Sigmoid colon (tissue), 7 donors: Measurements from ENCODE around the gene CNN2. TPM values are rescaled to one million over a fixed set of nuclear protein-coding genes. Genes with fewer than 3 reads are reported as not detected.

ENCODE experiments used
- DNase-seq: peaks from one replicate; pipeline ENCODE4 v3.0.0-alpha.2; 2019
- H3K27ac ChIP-seq, 4 donors: fragments of 200-600 bp; sonication (generic); one replicate each; pipeline ENCODE4 v1.5.1; 2016 to 2019; ENCODE audit warnings: mild to moderate bottlenecking in 1 of 4
- H3K27me3 ChIP-seq, 3 donors: fragments of 200-600 bp; sonication (generic); one replicate each; pipeline ENCODE4 v1.5.1; 2019; ENCODE audit warnings: mild to moderate bottlenecking in 1 of 3
- H3K36me3 ChIP-seq, 4 donors: fragments of 200-600 bp; sonication (generic); one replicate each; pipeline ENCODE4 v1.5.1; 2016 to 2019
- H3K4me1 ChIP-seq, 4 donors: fragments of 200-600 bp; sonication (generic); one replicate each; pipeline ENCODE4 v1.5.1; 2017 to 2019
- H3K4me3 ChIP-seq, 4 donors: fragments of 200-600 bp; sonication (generic); one replicate each; pipeline ENCODE4 v1.5.1; 2017 to 2019; ENCODE audit warnings: mild to moderate bottlenecking in 2 of 4, moderate library complexity in 1 of 4
- H3K9me3 ChIP-seq, 4 donors: fragments of 200-600 bp in 3 of 4; sonication (generic) in 3 of 4; one replicate each; pipeline versions ENCODE4 v1.5.1 to v1.6.1; 2013 to 2019
- EP300 ChIP-seq, 4 donors: sonication (generic); formaldehyde crosslinking; IDR thresholded peaks; one replicate each; pipeline ENCODE4 v1.6.1; 2017; ENCODE audit warnings: antibody characterized with exemption in 4 of 4
- POLR2A ChIP-seq, 2 donors: fragments of 450-650 bp; IDR thresholded peaks; one replicate each; pipeline ENCODE4 v1.6.1; 2016; ENCODE audit warnings: antibody characterized with exemption in 2 of 2, mild to moderate bottlenecking in 2 of 2, moderate library complexity in 2 of 2
- POLR2AphosphoS5 ChIP-seq, 4 donors: sonication (generic); formaldehyde crosslinking; IDR thresholded peaks; one replicate each; pipeline ENCODE4 v1.6.1; 2017; ENCODE audit warnings: antibody characterized with exemption in 4 of 4
- WGBS, 2 donors: extraction: QIAGEN DNeasy Blood & Tissue Kit; methylation state at CpG; one replicate each; pipeline ENCODE4 v1.1.7; 2013; 5-methylcytosine and 5-hydroxymethylcytosine counted together
- intact Hi-C: fragments of 100-400 bp; cut with DNase I; formaldehyde crosslinking; loops from one replicate; pipeline ENCODE4 v1.15.1; 2023
- polyA plus RNA-seq, 3 donors: library from polyadenylated mRNA; stranded (reverse); fragments of 200-250 nt; gene quantifications; one replicate each; pipeline ENCODE4 v1.2.3, GENCODE V29; 2013
- total RNA-seq, 4 donors: library from RNA; depleted of rRNA; stranded (reverse); fragments of >200 nt; gene quantifications; one replicate each; pipeline ENCODE4 v1.1.0, GENCODE V29; 2016
- TF ChIP-seq, protein P1 (sequence below), 4 experiments: fragments of 450-650 bp in 3 of 4; fragments of 200-600 bp in 1 of 4; IDR thresholded peaks; one replicate each; pipeline ENCODE4 v1.5.1; 2016 to 2019; ENCODE audit warnings: antibody characterized with exemption in 4 of 4, mild to moderate bottlenecking in 3 of 4, moderate library complexity in 2 of 4
- donor health status: healthy with polysubstance abuse.
- donor health status: Bipolar disorder and iron deficiency.
- donor health status: healthy.

The CNN2 gene
- total and polyA plus RNA-seq, 7 donors: 25.5 to 115 (median 48.0) TPM

DNA sequence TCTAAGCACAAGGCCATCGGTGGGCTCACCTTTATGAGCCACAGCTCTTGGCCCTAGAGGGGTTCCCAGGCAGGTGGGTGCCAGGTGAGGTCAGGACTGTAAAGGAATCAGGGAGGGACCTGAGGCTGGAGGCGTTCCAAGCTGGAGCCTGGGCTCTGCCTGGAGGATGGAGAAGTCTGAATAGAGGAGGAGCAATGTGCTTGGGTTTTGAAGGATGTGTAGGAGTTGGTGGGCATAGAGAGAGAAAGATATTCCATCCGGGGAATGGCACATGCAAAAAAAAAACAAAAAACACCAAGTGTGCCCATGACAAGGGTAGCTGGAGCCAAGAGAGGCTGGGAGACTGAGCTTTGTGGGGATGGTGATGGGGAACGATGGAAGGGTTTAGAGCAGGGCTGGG lies 23.8 kb upstream of the CNN2 start:
- WGBS, 2 donors: 62 to 79% methylated on average over 4 of the region's 4 CpGs

DNA sequence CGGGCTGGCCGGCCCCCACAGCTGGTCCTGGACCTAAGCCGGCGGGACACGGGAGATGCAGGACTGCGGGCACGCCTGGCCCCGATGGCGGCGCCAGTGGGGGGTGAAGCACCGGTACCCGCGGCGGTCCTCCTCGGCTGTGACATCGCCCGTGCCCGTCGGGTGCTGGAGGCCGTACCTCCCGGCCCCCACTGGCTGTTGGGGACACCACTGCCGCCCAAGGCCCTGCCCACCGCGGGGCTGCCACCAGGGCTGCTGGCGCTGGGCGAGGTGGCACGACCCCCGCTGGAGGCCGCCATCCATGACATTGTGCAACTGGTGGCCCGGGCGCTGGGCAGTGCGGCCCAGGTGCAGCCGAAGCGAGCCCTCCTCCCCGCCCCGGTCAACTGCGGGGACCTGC lies 23.1 kb upstream of the CNN2 start:
- peaks cover 0 to 20% (median 16%) of the 10 kb centered on the region in 4 donors for H3K4me1 ChIP-seq
- no peaks in the 10 kb centered on the region for H3K36me3 ChIP-seq
- H3K27ac ChIP-seq: no peak overlapping the region
- intact Hi-C loops: no loop called here
- no peaks in the 10 kb centered on the region for H3K9me3 ChIP-seq
- H3K27me3 ChIP-seq: peaks cover 24 to 53% (median 46%) of the 10 kb centered on the region in 3 donors
- DNase-seq: no peak
- H3K4me3 ChIP-seq: no peak overlapping the region
- TF ChIP-seq, protein P1, sequence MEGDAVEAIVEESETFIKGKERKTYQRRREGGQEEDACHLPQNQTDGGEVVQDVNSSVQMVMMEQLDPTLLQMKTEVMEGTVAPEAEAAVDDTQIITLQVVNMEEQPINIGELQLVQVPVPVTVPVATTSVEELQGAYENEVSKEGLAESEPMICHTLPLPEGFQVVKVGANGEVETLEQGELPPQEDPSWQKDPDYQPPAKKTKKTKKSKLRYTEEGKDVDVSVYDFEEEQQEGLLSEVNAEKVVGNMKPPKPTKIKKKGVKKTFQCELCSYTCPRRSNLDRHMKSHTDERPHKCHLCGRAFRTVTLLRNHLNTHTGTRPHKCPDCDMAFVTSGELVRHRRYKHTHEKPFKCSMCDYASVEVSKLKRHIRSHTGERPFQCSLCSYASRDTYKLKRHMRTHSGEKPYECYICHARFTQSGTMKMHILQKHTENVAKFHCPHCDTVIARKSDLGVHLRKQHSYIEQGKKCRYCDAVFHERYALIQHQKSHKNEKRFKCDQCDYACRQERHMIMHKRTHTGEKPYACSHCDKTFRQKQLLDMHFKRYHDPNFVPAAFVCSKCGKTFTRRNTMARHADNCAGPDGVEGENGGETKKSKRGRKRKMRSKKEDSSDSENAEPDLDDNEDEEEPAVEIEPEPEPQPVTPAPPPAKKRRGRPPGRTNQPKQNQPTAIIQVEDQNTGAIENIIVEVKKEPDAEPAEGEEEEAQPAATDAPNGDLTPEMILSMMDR (IDR thresholded peaks at IDR 0.05): no peak
- no peak for TF ChIP-seq POLR2AphosphoS5 (IDR thresholded peaks at IDR 0.05)
- no peak for TF ChIP-seq EP300 (IDR thresholded peaks at IDR 0.05)
- TF ChIP-seq POLR2A (IDR thresholded peaks at IDR 0.05): no peak
- 82 to 89% methylated on average over 37 of the region's 37 CpGs for WGBS, 2 donors

More for the DNA sequence above, 23.8 kb upstream of the CNN2 start:
- TF ChIP-seq, protein P1 (IDR thresholded peaks at IDR 0.05): no peak
- no peak for TF ChIP-seq POLR2A (IDR thresholded peaks at IDR 0.05)
- Histone ChIP-seq H3K4me1 (peaks cover 0 to 20% (median 16%) of the 10 kb centered on the region in 4 donors), H3K27me3 (peaks cover 25 to 60% (median 53%) of the 10 kb centered on the region in 3 donors), H3K27ac (no peak overlapping the region), H3K4me3 (no peak overlapping the region), H3K36me3 (no peaks in the 10 kb centered on the region), H3K9me3 (no peaks in the 10 kb centered on the region)
- intact Hi-C loops: no loop called here
- no peak for DNase-seq

DNA sequence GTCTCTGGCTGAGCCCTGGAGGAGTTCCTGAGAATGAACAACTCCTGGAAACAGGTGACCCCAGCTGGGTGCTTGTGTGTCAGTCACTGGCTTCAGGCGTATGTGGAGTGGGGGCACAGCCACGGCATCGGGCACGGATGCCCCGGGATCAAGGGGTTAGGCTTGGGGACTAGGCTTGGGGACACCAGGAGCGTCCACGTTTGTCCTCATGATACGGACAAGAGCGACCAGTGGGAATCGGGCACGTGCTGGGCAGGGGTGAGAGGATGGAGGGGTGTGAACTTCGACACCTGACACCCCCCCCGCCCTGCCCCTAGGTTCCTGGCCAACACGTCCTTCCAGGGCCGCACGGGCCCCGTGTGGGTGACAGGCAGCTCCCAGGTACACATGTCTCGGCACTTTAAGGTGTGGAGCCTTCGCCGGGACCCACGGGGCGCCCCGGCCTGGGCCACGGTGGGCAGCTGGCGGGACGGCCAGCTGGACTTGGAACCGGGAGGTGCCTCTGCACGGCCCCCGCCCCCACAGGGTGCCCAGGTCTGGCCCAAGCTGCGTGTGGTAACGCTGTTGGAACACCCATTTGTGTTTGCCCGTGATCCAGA lies 22.1 kb upstream of the CNN2 start:
- Histone ChIP-seq H3K4me3 (no peak overlapping the region), H3K36me3 (peaks cover 0 to 2% (median 0%) of the 10 kb centered on the region in 4 donors), H3K9me3 (no peaks in the 10 kb centered on the region), H3K27ac (no peak overlapping the region), H3K27me3 (peaks cover 15 to 43% (median 36%) of the 10 kb centered on the region in 3 donors), H3K4me1 (peaks cover 0 to 20% (median 16%) of the 10 kb centered on the region in 4 donors)
- intact Hi-C loops: no loop called here
- no peak for DNase-seq
- TF ChIP-seq, protein P1 (IDR thresholded peaks at IDR 0.05): no peak
- TF ChIP-seq POLR2AphosphoS5 (IDR thresholded peaks at IDR 0.05) (no peak), POLR2A (IDR thresholded peaks at IDR 0.05) (no peak), EP300 (IDR thresholded peaks at IDR 0.05) (no peak)
- WGBS, 2 donors: 54 to 77% methylated on average over 32 of the region's 32 CpGs

DNA sequence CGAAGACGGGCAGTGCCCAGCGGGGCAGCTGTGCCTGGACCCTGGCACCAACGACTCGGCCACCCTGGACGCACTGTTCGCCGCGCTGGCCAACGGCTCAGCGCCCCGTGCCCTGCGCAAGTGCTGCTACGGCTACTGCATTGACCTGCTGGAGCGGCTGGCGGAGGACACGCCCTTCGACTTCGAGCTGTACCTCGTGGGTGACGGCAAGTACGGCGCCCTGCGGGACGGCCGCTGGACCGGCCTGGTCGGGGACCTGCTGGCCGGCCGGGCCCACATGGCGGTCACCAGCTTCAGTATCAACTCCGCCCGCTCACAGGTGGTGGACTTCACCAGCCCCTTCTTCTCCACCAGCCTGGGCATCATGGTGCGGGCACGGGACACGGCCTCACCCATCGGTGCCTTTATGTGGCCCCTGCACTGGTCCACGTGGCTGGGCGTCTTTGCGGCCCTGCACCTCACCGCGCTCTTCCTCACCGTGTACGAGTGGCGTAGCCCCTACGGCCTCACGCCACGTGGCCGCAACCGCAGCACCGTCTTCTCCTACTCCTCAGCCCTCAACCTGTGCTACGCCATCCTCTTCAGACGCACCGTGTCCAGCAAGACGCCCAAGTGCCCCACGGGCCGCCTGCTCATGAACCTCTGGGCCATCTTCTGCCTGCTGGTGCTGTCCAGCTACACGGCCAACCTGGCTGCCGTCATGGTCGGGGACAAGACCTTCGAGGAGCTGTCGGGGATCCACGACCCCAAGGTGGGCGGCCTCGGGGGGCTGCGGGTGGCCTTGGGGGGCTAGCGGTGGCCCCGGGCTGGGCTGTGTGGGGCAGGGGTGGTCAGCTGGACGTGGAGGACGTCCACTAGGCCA lies 21.4 kb upstream of the CNN2 start:
- Histone ChIP-seq H3K27me3 (peaks cover 12 to 36% (median 29%) of the 10 kb centered on the region in 3 donors), H3K36me3 (peaks cover 2 to 9% (median 4%) of the 10 kb centered on the region in 4 donors), H3K4me1 (peaks cover 0 to 21% (median 17%) of the 10 kb centered on the region in 4 donors), H3K27ac (no peak overlapping the region), H3K9me3 (no peaks in the 10 kb centered on the region), H3K4me3 (no peak overlapping the region)
- DNase-seq: no peak
- 82 to 92% methylated on average over 70 of the region's 70 CpGs for WGBS, 2 donors
- intact Hi-C loops: no loop called here
- TF ChIP-seq POLR2AphosphoS5 (IDR thresholded peaks at IDR 0.05) (no peak), POLR2A (IDR thresholded peaks at IDR 0.05) (no peak), EP300 (IDR thresholded peaks at IDR 0.05) (no peak)
- TF ChIP-seq, protein P1 (IDR thresholded peaks at IDR 0.05): no peak
